K562 (cell line): Measurements from ENCODE around the gene SEPTIN8. TPM values are rescaled to one million over a fixed set of nuclear protein-coding genes. Genes with fewer than 3 reads are reported as not detected.
A peak's percentile ranks its signal among the peaks of the same experiment; 100 is the strongest.

Experiments used
- ATAC-seq: fragments of 200-7000 bp; cut with Tn5 transposase; 3 replicates; pipeline ENCODE4 v1.9.1; 2020; ENCODE audit warnings: moderate library complexity
- BruUV-seq: library from RNA; stranded (reverse); fragments of 400-500 nt; replicated peaks from 2 replicates; lab custom pipeline; 2021; lab: Mats Ljungman, UMichigan
- CTCF ChIA-PET: fragments of 300-600 bp; formaldehyde crosslinking; extraction: SDS; loops from one replicate; lab custom pipeline; 2021; ENCODE audit warnings: low intra/inter-chr PET ratio; lab: Yijun Ruan, JAX
- POLR2A ChIA-PET: fragments of 300-600, 350-650 bp; sonication (Branson Sonifier 250); formaldehyde crosslinking; extraction: SDS; loops from one replicate; lab custom pipeline; 2021; ENCODE audit warnings: antibody characterized with exemption, inconsistent platforms; lab: Yijun Ruan, JAX
- DNase-seq, 4 experiments: peaks; one replicate each; pipeline versions ENCODE4 v3.0.0 to v3.0.0-alpha.2; 2011 to 2018; ENCODE audit warnings: low spot score in 3 of 4, mixed read lengths in 3 of 4; ENCODE audit errors: extremely low read depth in 1 of 4
- FAIRE-seq: peaks from 2 replicates; lab custom pipeline; 2011; peaks lifted over from hg19 to GRCh38; lab: Jason Lieb, UNC
- H2AFZ ChIP-seq: 2 replicates; pipeline ENCODE4 v1.6.0; 2011; ENCODE audit warnings: low read depth, low read length, control low read depth, inconsistent platforms
- H3K27ac ChIP-seq: fragments of 200-600 bp; 3 replicates; pipeline ENCODE4 v1.8.0; 2011; ENCODE audit warnings: low read depth, mild to moderate bottlenecking, control low read depth, inconsistent platforms, low read length, moderate library complexity, mixed read lengths; ENCODE audit errors: extremely low read depth
- H3K27me3 ChIP-seq, 2 experiments: fragments of 300-600 bp in 1 of 2; 2 replicates in 1 of 2; 3 replicates in 1 of 2; pipeline versions ENCODE4 v1.6.0 to v1.8.0; 2011; ENCODE audit warnings: inconsistent platforms in 2 of 2, low read length in 2 of 2, mild to moderate bottlenecking in 1 of 2, mixed read lengths in 1 of 2, moderate library complexity in 1 of 2; ENCODE audit not compliant: control insufficient read depth in 2 of 2, insufficient read depth in 2 of 2
- H3K36me3 ChIP-seq: fragments of 300-600 bp; 3 replicates; pipeline ENCODE4 v1.8.0; 2011; ENCODE audit warnings: mild to moderate bottlenecking, low read length, inconsistent platforms; ENCODE audit not compliant: control insufficient read depth, insufficient read depth
- H3K4me1 ChIP-seq, 2 experiments: fragments of 200-600 bp in 1 of 2; replicated peaks in 1 of 2; 2 replicates in 1 of 2; 3 replicates in 1 of 2; pipeline versions ENCODE4 v1.5.1 to v1.8.0; 2011; ENCODE audit warnings: inconsistent platforms in 2 of 2, low read length in 2 of 2, mild to moderate bottlenecking in 1 of 2, mixed read lengths in 1 of 2, moderate library complexity in 1 of 2; ENCODE audit not compliant: control insufficient read depth in 2 of 2, insufficient read depth in 2 of 2
- H3K4me2 ChIP-seq: 2 replicates; pipeline ENCODE4 v1.6.1; 2011; ENCODE audit warnings: low read length, control low read depth, inconsistent platforms, mixed read lengths; ENCODE audit not compliant: insufficient read depth
- H3K4me3 ChIP-seq: fragments of 200-600 bp; sonication (generic), shearing (Covaris generic); 2 replicates; pipeline ENCODE4 v1.5.1; 2016; ENCODE audit warnings: control low read depth, inconsistent platforms
- H3K79me2 ChIP-seq: fragments of 200-600 bp; 3 replicates; pipeline ENCODE4 v1.8.0; 2011; ENCODE audit warnings: low read length, inconsistent platforms; ENCODE audit not compliant: control insufficient read depth, insufficient read depth
- H3K9ac ChIP-seq, 2 experiments: 2 replicates each; pipeline versions ENCODE4 v1.6.0 to v1.6.1; 2011; ENCODE audit warnings: low read depth in 2 of 2, low read length in 2 of 2, control low read depth in 1 of 2, inconsistent platforms in 1 of 2, mild to moderate bottlenecking in 1 of 2, mixed read lengths in 1 of 2; ENCODE audit not compliant: insufficient read depth in 1 of 2
- H3K9me1 ChIP-seq: one replicate; pipeline ENCODE4 v1.6.0; 2011; ENCODE audit warnings: inconsistent platforms, mild to moderate bottlenecking, low read length, moderate library complexity; ENCODE audit not compliant: control insufficient read depth, insufficient read depth
- H3K9me3 ChIP-seq: replicated peaks from 2 replicates; pipeline ENCODE4 v1.5.1; 2011; ENCODE audit warnings: low read depth, low read length, inconsistent platforms; ENCODE audit not compliant: control insufficient read depth, insufficient read depth
- H4K20me1 ChIP-seq: replicated peaks from 2 replicates; pipeline ENCODE4 v1.6.1; 2011; ENCODE audit warnings: low read length, inconsistent platforms, mixed read lengths; ENCODE audit not compliant: control insufficient read depth, insufficient read depth
- BRF2 ChIP-seq: IDR thresholded peaks from 3 replicates; pipeline ENCODE4 v1.6.1; 2011; ENCODE audit warnings: borderline replicate concordance, mild to moderate bottlenecking; ENCODE audit not compliant: insufficient read length, insufficient read depth
- CREB3L1 ChIP-seq: fragments of 450-650 bp; IDR thresholded peaks from 2 replicates; pipeline ENCODE4 v1.6.1; 2014; ENCODE audit warnings: low read depth, mild to moderate bottlenecking, moderate library complexity, borderline replicate concordance
- DACH1 ChIP-seq: fragments of 450-650 bp; IDR thresholded peaks from 2 replicates; pipeline ENCODE4 v1.6.1; 2018; ENCODE audit not compliant: partially characterized antibody
- HINFP ChIP-seq: fragments of 450-650 bp; conservative IDR thresholded peaks from 2 replicates; pipeline ENCODE4 v1.6.1; 2016; ENCODE audit warnings: missing genetic modification characterization, low read depth, mild to moderate bottlenecking, control low read depth, missing compliant biosample characterization
- JUND ChIP-seq, 2 experiments: IDR thresholded peaks; 2 replicates in 1 of 2; 3 replicates in 1 of 2; pipeline ENCODE4 v1.6.1; 2011; ENCODE audit warnings: borderline replicate concordance in 2 of 2, low read depth in 2 of 2, low read length in 2 of 2, improper control_type of control experiment in 1 of 2, missing biosample characterization in 1 of 2, missing genetic modification characterization in 1 of 2, missing genetic modification reagents in 1 of 2
- MYBL2 ChIP-seq, 2 experiments: fragments of 450-650 bp in 1 of 2; sonication (generic) in 1 of 2; formaldehyde crosslinking in 1 of 2; IDR thresholded peaks; 2 replicates each; pipeline versions ENCODE4 v1.6.1 to v1.8.1; 2017 to 2022; ENCODE audit warnings: borderline replicate concordance in 1 of 2, inconsistent platforms in 1 of 2, low read depth in 1 of 2, mild to moderate bottlenecking in 1 of 2, missing genetic modification reagents in 1 of 2, moderate library complexity in 1 of 2
- ZNF398 ChIP-seq: fragments of 250-450 bp; sonication (Bioruptor Pico); IDR thresholded peaks from 2 replicates; pipeline ENCODE4 v1.8.0; 2021; ENCODE audit warnings: moderate library complexity, mild to moderate bottlenecking, inconsistent platforms
- ZNF436 ChIP-seq: fragments of 250-450, 450-650 bp; sonication (Bioruptor Pico); formaldehyde crosslinking; IDR thresholded peaks from 2 replicates; pipeline ENCODE4 v1.7.0; 2020; ENCODE audit warnings: mild to moderate bottlenecking
- WGBS: fragments of 100-300 bp; shearing (Covaris generic); methylation state at CpG from one replicate; pipeline ENCODE4 v1.1.6; 2016; ENCODE audit warnings: low coverage, mixed read lengths; ENCODE audit not compliant: insufficient coverage; ENCODE audit errors: missing lambda C conversion rate; 5-methylcytosine and 5-hydroxymethylcytosine counted together
- in situ Hi-C: fragments of 300-500 bp; cut with MboI; formaldehyde crosslinking; loops from 4 replicates; pipeline ENCODE4 v1.15.0; 2018; ENCODE audit warnings: inconsistent platforms, mixed read lengths
- intact Hi-C: fragments of 100-400 bp; cut with micrococcal nuclease; formaldehyde crosslinking; loops from 2 replicates; pipeline ENCODE4 v1.14.2; 2022
- polyA plus RNA-seq, 8 experiments: library from polyadenylated mRNA; depleted of rRNA in 4 of 8; stranded (reverse) in 5 of 8; unstranded in 3 of 8; fragments of >200 nt; fragmentation: Nextera tagmentation in 2 of 8; fragmentation: Illumina TruSeq in 1 of 8; extraction: Ambion mirVana in 2 of 8; extraction: Trizol in 1 of 8; gene quantifications; 2 replicates each; pipeline versions ENCODE4 v1.2.1 to v1.2.3, GENCODE V29; 2011 to 2014; ENCODE audit warnings: inconsistent platforms in 1 of 8, missing spikeins in 1 of 8
- total RNA-seq, 7 experiments: library from RNA; depleted of rRNA in 6 of 7; stranded (reverse); fragments of >200 nt in 6 of 7; fragmentation: Illumina TruSeq in 2 of 7; extraction: Trizol in 2 of 7; gene quantifications; 2 replicates each; pipeline versions ENCODE4 v1.2.1 to v1.2.3, GENCODE V29; 2011 to 2021; ENCODE audit warnings: low replicate concordance in 1 of 7

SEPTIN8 gene
- total and polyA plus RNA-seq, 9 of the 15 experiments (the other 6 are each of a cell fraction or from before 2014, with no cell fraction given) = 19.3 to 142 (median 101) TPM

- TF ChIP-seq HINFP = no peak
- TF ChIP-seq ZNF436 (CRISPR knock-in tag) = no peak
Measured at GRCh38 chr5:132791026-132791425, 14.0 kb upstream of the SEPTIN8 start (continued).

GRCh38 chr5:132790201-132790865, 13.3 kb upstream of the SEPTIN8 start:
- Histone ChIP-seq H3K9me1 (no peaks in the 10 kb centered on the region), H4K20me1 (no peaks in the 10 kb centered on the region), H3K9me3 (no peaks in the 10 kb centered on the region), H3K79me2 (no peaks in the 10 kb centered on the region), H3K4me2 (no peak overlapping the region; the same call in 1 of the 2 replicates), H3K4me3 (no peak overlapping the region), H3K9ac (peak overlapping the region in 1 of 2 experiments; percentile 76; a peak in 1 of 4 replicates), H3K27ac (no peak overlapping the region), H2AFZ (no peak overlapping the region), H3K27me3 (no peaks in the 10 kb centered on the region), H3K4me1 (peaks cover 38 to 57% of the 10 kb centered on the region in 2 experiments), H3K36me3 (no peaks in the 10 kb centered on the region)
- intact Hi-C loops (no loop called here), in situ Hi-C loops (no loop called here)
- ATAC-seq (no peak), FAIRE-seq (no peak), DNase-seq (peak in 1 of 4 experiments; percentile 51)
- CTCF ChIA-PET = no interaction called here
- no TSS peak for BruUV-seq
- WGBS = 19% methylated on average over 2 of the region's 2 CpGs
- POLR2A ChIA-PET = interaction anchor here (0.8 to 1.5 kb wide), 5 partner anchors 10 to 52 kb away, joined by 3 to 5 read pairs (median 4); partner anchors contain the start of gene KIF3A
- TF ChIP-seq MYBL2 (IDR thresholded peaks at IDR 0.05; ENCODE audit: low read depth) = no peak
- TF ChIP-seq MYBL2 (CRISPR knock-in tag; IDR thresholded peaks at IDR 0.05; ENCODE audit: borderline replicate concordance) = no peak
- no peak for TF ChIP-seq BRF2
- TF ChIP-seq ZNF398 (CRISPR knock-in tag) = no peak
- TF ChIP-seq CREB3L1 = no peak
- TF ChIP-seq JUND (IDR thresholded peaks at IDR 0.05; ENCODE audit: borderline replicate concordance, low read depth, low read length) = peak; percentile 50; the same call in 1 of the 2 replicates
- TF ChIP-seq JUND (tag; IDR thresholded peaks at IDR 0.05; ENCODE audit: borderline replicate concordance, low read depth, low read length) = peak; percentile 34; the same call in 1 of the 3 replicates
- no peak for TF ChIP-seq DACH1
